NCI-H1694 treated with DMSO at 0.1 percent for 48 hours (cell line): ENCODE data around the gene VWA5B2.

Experiments
- DNase-seq: peaks from one replicate; lab custom pipeline; 2025; lab: John Stamatoyannopoulos, UW

VWA5B2 gene

DNA sequence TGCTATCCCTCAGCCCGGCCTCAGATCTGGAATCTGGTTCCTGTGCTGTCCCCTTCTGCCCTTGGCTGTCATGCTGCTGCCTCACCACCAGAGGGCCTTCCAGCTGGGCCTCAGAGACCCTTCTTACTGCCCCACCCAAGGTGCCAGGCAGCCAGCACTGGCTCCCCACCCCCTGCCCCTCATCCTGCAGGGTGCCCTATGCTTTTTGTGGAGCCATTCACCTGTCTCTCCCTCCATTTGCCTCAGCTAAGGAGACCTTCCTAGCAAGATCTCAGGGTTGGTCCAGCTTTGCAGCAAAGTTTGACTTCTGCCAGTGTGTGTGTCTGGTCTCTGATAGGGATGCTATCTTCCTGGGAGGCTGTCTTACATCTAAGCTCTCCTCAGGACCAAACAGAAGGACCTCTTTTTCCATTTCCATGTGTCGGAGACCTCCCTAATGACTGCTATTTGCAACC, 1.9 kb upstream of the VWA5B2 start:
- DNase-seq, result peak; percentile 40

GRCh38 chr3:184228376-184229137, 828 bp upstream of the VWA5B2 start:
- no peak for DNase-seq

DNA sequence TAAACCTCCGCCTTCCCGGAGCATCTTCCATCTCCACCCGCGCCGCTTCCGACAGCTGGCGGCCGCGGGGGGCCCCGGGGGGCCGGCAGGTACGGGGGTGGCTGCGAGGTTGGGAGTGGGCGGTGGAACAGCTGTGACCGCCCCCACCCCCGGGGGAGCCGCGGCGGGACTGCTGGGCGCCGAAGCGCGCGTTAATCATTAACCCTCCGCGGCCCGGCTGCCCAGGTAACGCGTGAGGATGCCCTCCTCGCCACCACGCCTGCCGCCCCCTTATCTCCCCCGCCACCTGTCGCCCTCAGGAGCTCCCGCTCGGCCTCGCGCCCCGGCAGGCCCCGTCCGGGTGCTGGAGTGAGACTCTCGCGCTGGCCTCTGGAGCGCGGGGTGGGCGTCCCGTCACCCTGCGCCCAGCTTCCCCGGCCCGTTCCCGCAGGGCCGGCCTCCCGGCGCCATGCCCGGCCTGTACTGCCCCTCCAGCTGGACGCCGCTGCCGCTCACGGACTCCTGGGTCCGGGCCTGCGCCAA, 757 bp downstream of the VWA5B2 start:
- DNase-seq, result no peak

DNA sequence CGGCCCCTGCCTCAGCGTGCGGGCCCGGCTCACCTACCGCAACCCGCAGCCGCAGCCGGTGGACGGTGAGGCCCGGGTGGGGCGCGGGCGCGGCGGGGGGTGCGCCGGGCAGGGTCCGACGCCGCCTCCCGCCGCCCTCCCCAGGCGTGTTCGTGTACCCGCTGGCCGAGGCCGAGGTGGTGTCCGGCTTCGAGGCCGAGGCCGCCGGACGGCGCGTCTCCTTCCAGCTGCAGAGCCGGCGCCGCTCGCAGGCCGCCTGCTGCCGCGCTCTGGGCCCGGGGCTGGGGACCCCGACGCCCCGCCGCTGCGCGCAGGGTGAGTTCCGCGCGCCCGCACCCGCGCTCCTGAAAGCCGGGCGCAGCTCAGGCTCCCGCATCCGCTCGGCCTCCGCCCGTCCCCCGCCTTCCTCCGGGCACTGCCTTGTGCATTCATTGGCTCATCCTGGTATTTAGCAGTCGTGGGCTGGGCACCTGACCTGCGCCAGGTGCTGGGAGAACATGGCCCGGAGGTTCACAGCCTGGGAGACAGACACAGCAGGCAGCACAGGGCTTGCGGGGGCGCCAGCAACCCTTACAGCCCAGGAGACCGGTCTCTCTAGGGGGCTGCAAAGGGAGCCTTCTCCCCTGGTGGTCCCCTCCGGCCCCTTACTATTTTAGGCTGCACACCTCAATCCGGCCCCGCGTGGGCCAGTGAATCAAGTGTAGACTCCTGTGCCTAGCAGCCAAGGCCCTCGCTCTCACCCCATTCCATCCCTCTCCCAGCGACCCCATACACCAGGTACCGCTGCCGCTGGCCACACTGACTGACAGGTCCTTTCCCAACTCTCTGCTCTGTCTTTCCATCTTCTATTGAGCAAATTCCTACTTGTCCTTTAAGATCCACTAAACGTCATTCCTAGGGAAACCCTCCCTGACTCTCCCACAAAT, 1.5 kb downstream of the VWA5B2 start:
- DNase-seq, result no peak

- no peak for DNase-seq
Observed at GRCh38 chr3:184231671-184232070, 2.3 kb downstream of the VWA5B2 start.

DNA sequence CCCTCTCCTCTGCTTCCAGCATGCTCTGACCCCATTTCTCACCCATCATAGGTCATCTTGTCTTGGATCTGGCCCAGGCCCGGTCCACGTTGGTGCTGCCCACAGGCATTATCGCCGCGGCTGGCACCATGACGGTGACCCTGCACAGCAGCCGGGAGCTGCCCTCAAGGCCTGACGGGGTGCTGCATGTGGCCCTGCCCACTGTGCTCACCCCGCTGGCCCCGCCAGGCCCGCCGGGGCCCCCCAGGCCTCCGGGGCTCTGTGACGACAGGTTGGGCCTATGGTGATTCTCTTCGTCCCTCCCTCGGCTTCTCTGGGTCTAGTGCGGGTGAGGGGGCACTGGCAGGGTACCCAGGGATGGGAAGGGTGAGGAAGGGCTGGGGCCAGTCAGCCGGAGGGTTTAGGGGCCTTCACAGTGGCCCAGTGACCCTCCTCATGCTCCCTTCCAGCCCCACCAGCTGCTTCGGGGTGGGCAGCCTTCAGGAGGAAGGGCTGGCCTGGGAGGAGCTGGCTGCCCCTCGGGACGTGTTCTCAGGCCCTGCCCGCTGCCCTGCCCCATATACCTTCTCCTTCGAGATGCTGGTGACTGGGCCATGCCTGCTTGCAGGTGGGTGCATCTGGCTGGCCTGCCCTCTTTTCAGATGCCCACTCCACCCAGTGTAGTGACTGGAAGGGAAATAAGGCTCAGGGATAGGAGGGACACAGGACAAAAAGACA, 3.9 kb downstream of the VWA5B2 start:
- DNase-seq, result no peak

GRCh38 chr3:184234224-184234623, 4.8 kb downstream of the VWA5B2 start:
- DNase-seq, result no peak

DNA sequence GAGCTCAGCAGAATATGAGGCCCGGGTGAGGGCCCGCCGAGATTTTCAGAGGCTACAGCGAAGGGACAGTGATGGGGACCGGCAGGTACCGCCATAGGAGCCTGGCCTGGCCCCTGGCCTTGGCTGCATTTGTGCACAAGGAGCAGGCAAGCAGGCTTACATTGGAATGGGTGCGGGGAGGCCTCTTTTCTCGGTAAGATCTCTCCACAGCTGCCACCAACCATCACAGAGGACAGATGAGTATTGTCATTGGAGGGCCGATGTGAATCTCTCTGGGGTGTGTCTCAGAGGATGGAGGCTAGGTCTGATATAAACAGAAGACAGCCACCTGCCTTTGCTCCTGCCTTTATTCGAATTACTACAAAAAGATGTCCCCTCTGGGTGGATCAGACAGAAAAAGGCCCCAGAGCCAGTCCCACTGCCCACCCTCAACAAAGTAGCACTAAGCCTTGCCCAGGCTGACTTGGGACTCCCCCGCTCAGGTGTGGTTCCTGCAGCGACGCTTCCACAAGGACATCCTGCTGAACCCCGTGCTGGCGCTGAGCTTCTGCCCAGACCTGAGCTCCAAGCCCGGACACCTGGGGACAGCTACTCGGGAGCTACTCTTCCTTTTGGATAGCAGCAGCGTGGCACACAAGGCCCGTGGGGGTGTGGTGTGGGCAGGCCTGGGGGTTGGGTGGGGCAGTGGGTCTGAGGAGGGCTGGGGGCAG, 5.4 kb downstream of the VWA5B2 start:
- DNase-seq, result no peak

DNA sequence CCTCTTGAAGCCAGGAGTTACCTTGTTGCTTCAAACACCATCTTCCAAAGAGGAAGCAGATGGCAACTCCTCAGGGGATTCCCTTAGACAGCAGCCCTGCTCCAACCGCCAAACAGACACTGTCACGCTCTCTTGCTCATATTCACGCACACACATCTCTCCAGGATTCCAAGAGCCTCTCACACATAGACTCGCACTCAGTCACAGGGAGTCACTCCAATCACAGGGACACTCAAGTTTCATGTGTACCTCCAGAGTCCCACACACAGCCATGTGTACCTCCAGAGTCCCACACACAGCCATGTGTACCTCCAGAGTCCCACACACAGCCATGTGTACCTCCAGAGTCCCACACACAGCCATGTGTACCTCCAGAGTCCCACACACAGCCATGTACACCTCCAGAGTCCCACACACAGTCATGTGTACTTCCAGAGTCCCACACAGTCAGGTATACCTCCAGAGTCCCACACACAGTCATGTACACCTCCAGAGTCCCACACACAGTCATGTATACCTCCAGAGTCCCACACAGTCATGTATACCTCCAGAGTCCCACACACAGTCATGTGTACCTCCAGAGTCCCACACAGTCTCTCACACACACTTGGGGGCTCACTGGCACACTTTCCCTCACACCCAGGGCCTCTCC, 6.1 kb downstream of the VWA5B2 start:
- DNase-seq, result peak; percentile 61

GRCh38 chr3:184236033-184236410, 6.6 kb downstream of the VWA5B2 start:
- DNase-seq, result no peak

DNA sequence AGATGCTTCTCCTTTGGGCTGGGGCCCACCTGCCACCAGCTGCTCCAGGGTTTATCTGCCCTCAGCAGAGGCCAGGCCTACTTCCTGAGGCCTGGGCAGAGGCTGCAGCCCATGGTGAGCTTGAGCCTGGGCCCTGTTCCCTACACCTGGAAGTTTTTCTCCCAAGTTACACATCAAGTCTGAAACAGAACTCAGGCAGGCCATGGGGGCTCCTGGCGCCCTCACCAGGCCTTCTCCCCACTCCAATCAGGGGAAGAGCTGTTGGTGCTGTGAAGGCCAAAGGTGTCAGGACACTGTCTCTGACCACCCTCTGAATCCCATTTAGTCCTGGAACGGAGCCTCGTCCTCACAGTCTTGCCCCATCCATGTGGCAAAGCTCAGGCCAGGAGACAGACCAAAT, 7.3 kb downstream of the VWA5B2 start:
- DNase-seq, result no peak

- DNase-seq, result no peak
Observed at GRCh38 chr3:184237211-184237610, 7.8 kb downstream of the VWA5B2 start.

DNA sequence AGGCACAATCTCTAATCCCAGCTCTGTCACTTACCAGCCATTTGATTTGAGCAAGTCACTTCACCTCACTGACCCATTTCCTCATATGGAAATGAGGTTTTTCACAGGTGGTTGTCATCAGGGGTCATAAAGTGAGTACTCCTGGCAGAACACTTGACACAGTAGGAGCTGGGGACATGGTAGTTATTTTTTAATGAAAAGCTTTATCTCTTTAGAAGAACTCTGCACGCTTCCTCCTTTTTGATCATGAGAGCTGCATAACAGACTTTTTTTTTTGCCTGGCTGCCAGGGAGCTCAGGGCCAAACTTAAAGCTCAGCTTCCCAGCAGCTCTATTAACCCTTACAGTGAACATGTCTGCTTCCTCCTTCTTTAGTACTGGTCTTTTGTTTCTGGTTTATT, 8.4 kb downstream of the VWA5B2 start:
- DNase-seq, result peak; percentile 62

DNA sequence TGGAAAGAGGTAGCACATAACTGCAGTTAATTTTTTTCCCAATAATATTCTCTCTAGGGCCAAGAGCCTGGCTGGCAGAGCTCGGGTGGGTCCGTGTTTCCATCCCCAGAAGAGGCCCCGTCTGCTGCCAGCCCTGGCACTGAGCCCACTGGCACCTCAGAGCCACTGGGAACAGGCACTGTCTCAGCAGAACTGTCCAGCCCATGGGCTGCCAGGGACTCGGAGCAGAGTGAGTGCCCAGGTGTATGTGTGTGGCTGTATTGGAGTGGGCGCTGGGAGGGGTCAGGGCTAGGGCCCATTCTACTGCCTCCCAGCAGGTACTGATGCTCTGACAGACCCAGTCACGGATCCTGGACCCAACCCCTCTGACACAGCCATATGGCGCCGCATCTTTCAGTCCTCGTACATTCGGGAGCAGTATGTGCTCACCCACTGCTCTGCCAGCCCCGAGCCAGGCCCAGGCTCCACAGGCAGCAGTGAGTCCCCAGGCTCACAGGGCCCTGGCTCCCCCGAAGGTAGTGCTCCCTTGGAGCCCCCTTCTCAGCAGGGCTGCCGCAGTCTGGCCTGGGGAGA, 8.9 kb downstream of the VWA5B2 start:
- DNase-seq, result peak; percentile 67

DNA sequence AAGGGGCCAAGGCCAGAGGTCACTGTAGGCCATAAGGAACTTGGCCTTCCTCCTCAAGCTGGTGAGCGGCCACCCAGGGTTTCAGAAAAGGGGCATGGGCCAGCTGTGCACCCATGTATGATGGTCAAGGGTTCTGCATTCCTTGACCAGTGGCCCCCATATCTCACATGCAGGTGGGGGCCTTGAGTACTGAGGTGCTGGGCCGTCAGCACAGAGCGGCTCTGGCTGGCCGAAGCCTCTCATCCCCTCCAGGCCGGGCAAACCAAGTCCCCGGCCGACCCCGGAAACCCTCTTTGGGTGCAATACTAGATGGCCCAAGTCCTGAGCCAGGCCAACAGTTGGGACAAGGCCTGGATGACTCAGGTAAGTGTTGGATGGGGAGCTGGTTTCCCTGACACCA, 9.8 kb downstream of the VWA5B2 start:
- no peak for DNase-seq

DNA sequence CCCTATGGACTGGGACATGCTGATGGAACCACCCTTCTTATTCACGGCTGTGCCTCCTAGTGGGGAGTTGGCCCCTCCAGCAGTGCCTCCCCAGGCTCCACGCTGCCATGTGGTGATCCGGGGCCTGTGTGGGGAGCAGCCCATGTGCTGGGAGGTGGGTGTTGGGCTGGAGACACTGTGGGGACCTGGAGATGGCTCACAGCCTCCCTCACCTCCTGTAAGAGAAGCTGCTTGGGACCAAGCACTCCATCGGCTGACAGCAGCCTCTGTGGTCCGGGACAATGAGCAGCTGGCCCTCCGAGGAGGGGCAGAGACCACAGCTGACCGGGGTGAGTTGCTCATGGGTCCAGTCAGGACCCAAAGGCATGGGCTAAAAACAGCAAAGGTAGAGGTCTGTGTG, 10.3 kb downstream of the VWA5B2 start:
- no peak for DNase-seq

GRCh38 chr3:184240384-184241140, 11.2 kb downstream of the VWA5B2 start:
- no peak for DNase-seq

DNA sequence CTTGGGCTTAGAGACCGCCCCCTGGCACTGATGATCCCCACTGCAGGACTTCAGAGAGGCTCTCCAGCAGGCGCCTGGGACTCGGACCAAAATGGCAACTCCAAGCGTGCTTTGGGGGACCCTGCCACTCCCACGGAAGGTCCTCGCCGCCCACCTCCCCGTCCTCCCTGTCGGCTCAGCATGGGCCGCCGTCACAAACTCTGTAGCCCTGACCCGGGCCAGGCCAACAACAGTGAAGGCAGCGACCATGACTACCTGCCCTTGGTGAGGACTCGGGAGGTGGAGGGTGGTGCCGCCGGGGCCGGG, 11.7 kb downstream of the VWA5B2 start:
- DNase-seq, result no peak

DNA sequence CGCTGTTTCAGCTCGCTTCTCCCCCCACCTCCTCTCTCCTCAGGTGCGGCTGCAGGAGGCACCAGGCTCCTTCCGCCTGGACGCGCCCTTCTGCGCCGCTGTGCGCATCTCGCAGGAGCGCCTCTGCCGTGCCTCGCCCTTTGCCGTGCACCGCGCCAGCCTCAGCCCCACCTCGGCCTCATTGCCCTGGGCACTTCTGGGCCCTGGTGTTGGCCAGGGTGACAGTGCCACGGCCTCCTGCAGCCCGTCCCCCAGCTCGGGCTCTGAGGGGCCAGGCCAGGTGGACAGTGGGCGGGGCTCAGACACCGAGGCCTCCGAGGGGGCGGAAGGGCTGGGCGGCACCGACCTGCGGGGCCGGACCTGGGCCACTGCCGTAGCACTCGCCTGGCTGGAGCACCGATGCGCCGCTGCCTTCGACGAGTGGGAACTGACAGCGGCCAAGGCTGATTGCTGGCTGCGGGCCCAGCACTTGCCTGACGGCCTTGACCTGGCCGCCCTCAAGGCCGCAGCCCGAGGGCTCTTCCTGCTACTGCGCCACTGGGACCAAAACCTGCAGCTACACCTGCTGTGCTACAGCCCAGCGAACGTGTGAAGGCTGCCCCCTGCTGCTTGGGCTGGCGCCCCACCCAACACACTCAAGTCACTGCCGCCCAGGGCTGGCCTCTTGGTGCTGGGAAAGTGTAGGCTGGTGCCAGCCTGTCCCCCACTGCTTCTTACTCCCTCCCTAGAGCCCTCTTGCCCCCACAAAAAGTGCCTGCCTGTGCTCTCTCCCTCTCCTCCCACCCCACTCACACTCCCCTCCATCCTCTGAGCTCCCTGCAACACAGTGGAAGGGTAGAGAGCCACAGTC, 12.3 kb downstream of the VWA5B2 start:
- no peak for DNase-seq
